Mesothelial cell of epicardium (in vitro differentiated cells): Measurements from ENCODE around the gene FAIM2. TPM values are rescaled to one million over a fixed set of nuclear protein-coding genes. Genes with fewer than 3 reads are reported as not detected.

Experiments
- DNase-seq, 2 experiments: peaks; one replicate each; pipeline ENCODE4 v3.0.0; 2021; ENCODE audit warnings: low spot score in 2 of 2; ENCODE audit not compliant: unreplicated experiment in 2 of 2
- H3K27ac Mint-ChIP-seq: 2 replicates; pipeline ENCODE4 v1.8.0; 2021; ENCODE audit warnings: mixed read lengths
- H3K27me3 Mint-ChIP-seq: 2 replicates; pipeline ENCODE4 v1.8.0; 2021; ENCODE audit warnings: low read depth, mixed read lengths
- H3K36me3 Mint-ChIP-seq: 2 replicates; pipeline ENCODE4 v1.8.0; 2021; ENCODE audit warnings: mixed read lengths
- H3K4me1 Mint-ChIP-seq: 2 replicates; pipeline ENCODE4 v1.8.0; 2021; ENCODE audit warnings: mixed read lengths
- H3K4me3 Mint-ChIP-seq: 2 replicates; pipeline ENCODE4 v1.8.0; 2021; ENCODE audit warnings: mild to moderate bottlenecking, moderate library complexity, mixed read lengths
- H3K9me3 Mint-ChIP-seq: 2 replicates; pipeline ENCODE4 v1.8.0; 2021; ENCODE audit warnings: mixed read lengths
- CTCF ChIP-seq: fragments of 200-600 bp; sonication (generic); IDR thresholded peaks from one replicate; pipeline ENCODE4 v1.5.0; 2021; ENCODE audit warnings: antibody characterized with exemption; ENCODE audit not compliant: unreplicated experiment
- total RNA-seq: library from RNA; stranded (reverse); gene quantifications from 3 replicates; pipeline ENCODE4 v1.2.1, GENCODE V29; 2021

FAIM2 gene
- total RNA-seq, 1 donor from 2014 or later = 0.13 TPM

GRCh38 chr12:49949866-49950265 lies 46.2 kb upstream of the FAIM2 start:
- Mint-ChIP-seq H3K4me1 (peaks cover 21% of the 10 kb centered on the region), H3K9me3 (no peaks in the 10 kb centered on the region), H3K36me3 (no peaks in the 10 kb centered on the region), H3K27me3 (peaks cover 22% of the 10 kb centered on the region), H3K27ac (no peak overlapping the region), H3K4me3 (no peak overlapping the region)
- TF ChIP-seq CTCF = no peak
- no peak for DNase-seq

GRCh38 chr12:49948866-49949845 lies 45.5 kb upstream of the FAIM2 start:
- Mint-ChIP-seq H3K4me1 (peaks cover 21% of the 10 kb centered on the region), H3K9me3 (no peaks in the 10 kb centered on the region), H3K27ac (no peak overlapping the region), H3K4me3 (no peak overlapping the region), H3K36me3 (no peaks in the 10 kb centered on the region), H3K27me3 (peaks cover 22% of the 10 kb centered on the region)
- no peak for DNase-seq
- no peak for TF ChIP-seq CTCF

- H3K4me1 Mint-ChIP-seq = peaks cover 21% of the 10 kb centered on the region
- H3K36me3 Mint-ChIP-seq = no peaks in the 10 kb centered on the region
- TF ChIP-seq CTCF = no peak
- H3K27me3 Mint-ChIP-seq = peaks cover 20% of the 10 kb centered on the region
- no peak overlapping the region for H3K27ac Mint-ChIP-seq
- H3K4me3 Mint-ChIP-seq = no peak overlapping the region
- no peaks in the 10 kb centered on the region for H3K9me3 Mint-ChIP-seq
- DNase-seq = no peak
These were observed 44.0 kb upstream of the FAIM2 start for GRCh38 chr12:49947593-49948226.

GRCh38 chr12:49946497-49946896 lies 42.8 kb upstream of the FAIM2 start:
- H3K27ac Mint-ChIP-seq = no peak overlapping the region
- H3K9me3 Mint-ChIP-seq = no peaks in the 10 kb centered on the region
- H3K36me3 Mint-ChIP-seq = no peaks in the 10 kb centered on the region
- TF ChIP-seq CTCF = no peak
- no peak overlapping the region for H3K4me3 Mint-ChIP-seq
- DNase-seq = no peak
- peaks cover 20% of the 10 kb centered on the region for H3K27me3 Mint-ChIP-seq
- H3K4me1 Mint-ChIP-seq = peaks cover 21% of the 10 kb centered on the region

GRCh38 chr12:49946086-49946485 lies 42.4 kb upstream of the FAIM2 start:
- Mint-ChIP-seq H3K36me3 (no peaks in the 10 kb centered on the region), H3K27me3 (peaks cover 20% of the 10 kb centered on the region), H3K4me3 (no peak overlapping the region), H3K4me1 (peaks cover 21% of the 10 kb centered on the region), H3K9me3 (no peaks in the 10 kb centered on the region), H3K27ac (no peak overlapping the region)
- DNase-seq = no peak
- TF ChIP-seq CTCF = no peak
